ENCODE results near the gene JPT2.

JPT2 gene

DNA sequence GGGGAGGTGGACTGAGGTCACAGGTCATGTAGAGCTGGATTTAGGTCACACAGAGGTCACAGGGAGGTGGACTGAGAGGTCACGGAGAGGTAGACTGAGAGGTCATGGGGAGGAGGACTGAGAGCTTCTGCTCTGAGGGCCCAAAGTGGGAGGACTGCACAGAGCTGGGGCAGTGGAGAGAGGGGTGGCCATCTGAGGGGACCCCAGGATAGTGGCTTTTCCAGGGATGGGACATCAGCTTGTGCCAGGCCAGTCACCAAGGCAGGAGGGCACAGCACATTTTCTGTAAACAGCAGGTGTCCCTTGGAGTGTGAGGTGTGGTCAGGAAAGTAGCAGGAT, 26.1 kb upstream of the JPT2 start:
- no peak for DNase-seq (ENCODE audit: low read depth in 2 of 2)

DNA sequence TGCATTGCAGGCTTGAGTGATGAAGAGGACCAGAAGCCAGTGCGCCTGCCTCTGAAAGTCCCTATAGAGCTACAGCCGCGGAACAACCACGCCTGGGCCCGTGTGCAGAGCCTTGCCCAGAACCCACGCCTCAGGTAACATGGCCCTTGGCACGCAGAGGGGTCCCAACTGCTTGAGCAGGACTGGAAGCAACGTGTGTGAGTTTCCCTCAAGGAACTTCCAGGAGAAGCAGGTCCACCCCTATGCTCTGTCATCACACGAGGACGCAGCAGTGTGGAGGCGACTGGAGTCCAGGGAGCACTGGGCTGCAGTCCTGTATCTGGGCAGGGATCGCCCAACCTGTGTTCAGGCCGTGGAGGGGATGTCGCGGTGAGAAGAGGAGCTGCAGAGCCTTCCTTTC, 25.1 kb upstream of the JPT2 start:
- DNase-seq (ENCODE audit: low read depth in 2 of 2): no peak

- DNase-seq (ENCODE audit: low read depth in 2 of 2): no peak
Observed at GRCh38 chr16:1654505-1655268, 23.4 kb upstream of the JPT2 start.

DNA sequence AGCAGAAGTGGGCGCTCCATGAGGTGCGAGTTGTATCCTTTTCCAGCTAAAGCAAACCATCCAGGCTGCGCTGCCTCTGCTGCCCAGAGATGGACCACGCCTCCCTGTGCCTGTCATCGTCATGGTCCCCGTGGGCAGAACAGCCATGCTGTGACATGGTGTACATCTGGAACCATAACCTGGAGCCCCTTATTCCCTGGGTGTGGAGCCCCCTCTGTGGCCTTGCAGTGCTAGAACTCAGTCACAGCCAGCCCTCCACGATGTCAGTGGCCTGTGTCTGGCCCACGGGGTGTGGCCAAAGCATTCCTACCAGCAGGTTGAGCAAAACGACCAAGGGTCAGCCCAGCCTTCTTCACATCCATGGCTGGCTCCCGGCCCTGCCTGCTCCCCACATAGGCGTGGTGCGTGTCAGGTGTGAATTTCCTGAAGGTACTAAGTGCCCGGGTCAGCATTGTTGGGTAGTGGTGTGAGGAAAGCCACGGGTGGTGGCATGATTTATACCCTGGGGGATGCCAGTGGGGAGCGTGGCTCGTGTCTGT, 22.7 kb upstream of the JPT2 start:
- no peak for DNase-seq (ENCODE audit: low read depth in 2 of 2)

DNA sequence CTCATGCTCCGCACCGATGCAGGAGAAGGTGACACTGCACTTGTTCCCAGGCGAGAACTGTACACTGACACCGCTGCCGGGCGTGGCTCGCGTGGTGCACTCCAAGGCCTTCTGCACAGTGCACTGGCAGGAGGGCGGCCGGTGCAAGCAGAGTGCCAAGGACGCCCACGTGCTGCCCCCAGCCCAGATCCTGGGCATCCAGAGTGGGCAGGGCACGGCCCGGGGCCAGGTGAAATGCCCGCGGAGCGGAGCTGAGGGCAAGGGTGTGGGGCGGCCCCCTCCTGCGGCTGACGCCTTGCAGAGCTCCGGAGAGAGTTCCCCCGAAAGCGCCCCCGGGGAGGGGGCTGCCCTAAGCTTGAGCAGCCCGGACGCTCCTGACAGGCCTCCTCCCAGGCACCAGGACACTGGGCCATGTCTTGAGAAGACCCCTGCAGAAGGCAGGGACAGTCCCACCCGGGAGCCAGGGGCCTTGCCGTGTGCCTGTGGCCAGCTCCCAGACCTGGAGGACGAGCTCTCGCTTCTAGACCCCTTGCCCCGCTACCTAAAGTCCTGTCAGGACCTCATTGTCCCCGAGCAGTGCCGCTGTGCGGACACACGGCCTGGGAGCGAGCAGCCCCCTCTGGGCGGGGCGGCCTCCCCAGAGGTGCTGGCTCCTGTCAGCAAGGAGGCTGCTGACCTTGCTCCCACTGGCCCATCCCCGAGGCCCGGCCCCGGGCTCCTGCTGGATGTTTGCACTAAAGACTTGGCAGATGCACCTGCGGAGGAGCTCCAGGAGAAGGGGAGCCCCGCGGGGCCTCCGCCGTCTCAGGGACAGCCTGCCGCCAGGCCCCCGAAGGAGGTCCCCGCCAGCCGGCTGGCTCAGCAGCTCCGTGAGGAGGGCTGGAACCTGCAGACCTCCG, 21.9 kb upstream of the JPT2 start:
- DNase-seq (ENCODE audit: low read depth in 2 of 2): no peak

DNA sequence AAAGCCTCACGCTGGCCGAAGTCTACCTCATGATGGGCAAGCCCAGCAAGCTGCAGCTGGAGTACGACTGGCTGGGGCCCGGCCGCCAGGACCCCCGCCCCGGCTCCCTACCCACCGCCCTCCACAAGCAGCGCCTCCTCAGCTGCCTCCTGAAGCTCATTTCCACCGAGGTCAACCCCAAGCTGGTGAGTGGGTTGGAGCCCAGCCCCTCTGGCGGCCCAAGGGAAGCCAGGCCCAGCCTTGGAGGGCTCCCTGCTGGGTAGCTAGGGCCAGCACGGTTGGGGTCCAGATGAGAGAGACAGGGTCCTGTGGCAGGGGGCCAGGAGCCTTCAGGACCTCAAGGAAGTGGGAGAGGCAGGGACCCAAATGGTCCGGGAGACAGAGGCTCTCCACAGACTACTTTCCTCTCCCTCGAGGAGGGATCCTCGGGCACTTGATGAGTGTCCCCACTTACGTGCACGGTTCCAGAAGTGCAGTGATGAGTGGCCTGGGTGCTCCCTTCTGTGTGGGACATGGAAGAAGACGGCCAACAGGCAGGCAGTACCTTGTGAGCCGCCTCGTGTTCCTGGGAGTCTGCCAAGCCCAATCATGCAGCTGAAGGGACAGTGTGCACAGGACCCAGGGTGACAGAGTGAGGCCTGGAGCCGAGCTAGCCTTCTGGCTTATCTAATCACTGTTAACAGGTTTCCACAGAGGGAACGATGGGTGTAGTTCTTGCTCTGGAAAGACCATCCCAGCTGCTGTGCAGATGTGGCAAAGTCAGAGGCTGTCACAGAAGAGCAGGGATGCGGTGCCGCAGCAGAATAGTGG, 21.1 kb upstream of the JPT2 start:
- DNase-seq (ENCODE audit: low read depth in 2 of 2): no peak

DNA sequence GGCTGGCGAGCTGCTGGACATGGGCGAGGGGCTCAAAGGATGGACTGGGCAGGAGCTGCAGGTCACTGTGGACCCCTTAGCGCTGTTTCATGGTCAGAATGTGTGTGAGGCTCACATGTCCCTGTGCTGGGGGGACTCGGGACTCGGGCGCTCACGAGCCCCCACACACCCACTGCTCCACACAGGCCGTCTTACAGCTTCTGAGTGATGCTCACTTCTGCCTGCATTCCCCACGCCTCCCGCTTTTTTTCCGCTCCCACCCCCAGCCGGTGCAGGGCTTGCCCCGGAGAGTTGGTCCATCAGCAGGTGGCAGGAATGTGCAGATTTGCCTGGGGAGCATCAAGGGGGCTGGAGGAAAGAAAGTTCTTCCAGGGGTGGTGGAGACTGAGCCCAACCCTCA, 20.2 kb upstream of the JPT2 start:
- DNase-seq (ENCODE audit: low read depth in 2 of 2): no peak

DNA sequence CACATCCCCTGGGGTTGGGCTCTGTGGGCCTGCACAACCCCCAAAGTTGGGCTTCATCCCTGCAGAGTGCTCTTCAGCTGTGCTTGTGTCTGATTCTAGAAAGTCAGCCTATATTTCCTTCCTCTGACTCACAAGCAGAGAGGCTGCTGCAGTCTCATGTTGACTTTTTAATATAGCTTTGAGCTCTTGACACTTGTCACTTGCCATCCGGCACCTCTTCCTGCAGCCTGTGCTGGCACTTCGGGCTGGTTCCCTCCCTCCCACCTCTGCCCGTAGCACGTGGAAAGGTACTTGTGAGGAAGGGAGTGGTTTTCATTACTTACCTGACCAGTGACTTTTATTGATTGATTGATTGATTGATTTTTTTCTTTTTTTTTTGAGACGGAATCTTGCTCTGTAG, 19.0 kb upstream of the JPT2 start:
- no peak for DNase-seq (ENCODE audit: low read depth in 2 of 2)

DNA sequence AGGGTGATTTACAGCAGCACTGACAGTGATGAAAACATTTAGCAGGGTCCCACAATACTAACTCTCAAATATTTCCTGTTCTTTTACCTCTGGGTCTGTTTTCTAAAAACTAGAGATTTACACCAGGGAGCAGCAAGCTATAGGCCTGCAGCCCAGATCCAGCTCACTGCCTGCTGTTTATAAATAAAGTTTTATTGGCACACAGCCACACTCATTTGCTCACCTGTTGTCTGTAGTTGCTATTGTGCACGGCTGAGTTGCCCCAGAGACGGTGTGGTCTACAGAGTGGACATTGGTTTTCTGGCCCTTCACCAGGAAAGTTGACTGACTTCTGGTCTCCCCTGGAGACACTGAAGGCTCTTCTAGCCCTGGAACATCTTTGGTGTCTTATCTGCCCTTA, 16.3 kb upstream of the JPT2 start:
- DNase-seq (ENCODE audit: low read depth in 2 of 2): no peak

- no peak for DNase-seq (ENCODE audit: low read depth in 2 of 2)
Observed at GRCh38 chr16:1662543-1662942, 15.5 kb upstream of the JPT2 start.

GRCh38 chr16:1665829-1666228, 12.2 kb upstream of the JPT2 start:
- DNase-seq (ENCODE audit: low read depth in 2 of 2): no peak

DNA sequence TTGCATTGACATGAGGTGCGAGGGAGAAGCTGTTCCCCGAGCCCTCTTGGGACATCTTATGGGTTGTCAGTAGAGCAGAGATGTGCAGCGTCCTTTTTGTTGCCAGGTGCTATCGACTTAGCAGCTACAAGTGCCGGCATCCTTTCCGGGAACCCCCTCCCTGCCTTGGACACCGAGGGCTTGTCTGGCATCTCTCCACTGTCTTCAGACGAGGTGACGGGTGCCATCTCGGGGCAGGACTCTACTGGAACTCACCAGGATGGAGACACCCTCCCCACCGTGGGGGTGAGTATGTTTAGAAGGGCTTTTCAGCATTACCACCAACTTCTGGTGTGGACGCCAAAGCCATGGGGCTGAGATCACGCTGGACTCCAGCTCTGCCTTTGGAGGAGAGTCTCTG, 11.8 kb upstream of the JPT2 start:
- DNase-seq (ENCODE audit: low read depth in 2 of 2): no peak

DNA sequence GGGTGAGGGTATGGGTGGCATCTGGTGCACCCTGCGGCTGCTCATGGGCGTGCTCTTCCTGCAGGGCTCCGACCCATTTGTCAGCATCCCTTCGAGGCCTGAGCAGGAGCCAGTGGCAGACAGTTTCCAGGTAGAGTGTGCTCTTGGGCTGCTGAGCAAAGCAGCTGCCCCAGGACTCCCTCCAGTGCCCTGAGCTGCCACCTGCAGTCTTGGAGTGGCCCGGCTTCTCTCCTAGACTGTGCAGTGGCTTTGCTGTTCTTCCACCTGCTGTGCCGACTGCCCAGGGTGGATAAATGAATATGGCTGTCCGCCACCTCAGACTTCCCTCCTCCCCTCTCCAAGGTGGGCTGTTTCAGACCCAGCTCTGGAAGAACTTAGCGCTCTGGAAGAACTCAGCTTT, 10.8 kb upstream of the JPT2 start:
- DNase-seq (ENCODE audit: low read depth in 2 of 2): no peak

GRCh38 chr16:1667916-1668315, 10.2 kb upstream of the JPT2 start:
- DNase-seq (ENCODE audit: low read depth in 2 of 2): no peak

GRCh38 chr16:1668612-1669319, 9.3 kb upstream of the JPT2 start:
- DNase-seq (ENCODE audit: low read depth in 2 of 2): no peak

- no peak for DNase-seq (ENCODE audit: low read depth in 2 of 2)
Observed at GRCh38 chr16:1669698-1670097, 8.4 kb upstream of the JPT2 start.

GRCh38 chr16:1670371-1670770, 7.7 kb upstream of the JPT2 start:
- no peak for DNase-seq (ENCODE audit: low read depth in 2 of 2)

DNA sequence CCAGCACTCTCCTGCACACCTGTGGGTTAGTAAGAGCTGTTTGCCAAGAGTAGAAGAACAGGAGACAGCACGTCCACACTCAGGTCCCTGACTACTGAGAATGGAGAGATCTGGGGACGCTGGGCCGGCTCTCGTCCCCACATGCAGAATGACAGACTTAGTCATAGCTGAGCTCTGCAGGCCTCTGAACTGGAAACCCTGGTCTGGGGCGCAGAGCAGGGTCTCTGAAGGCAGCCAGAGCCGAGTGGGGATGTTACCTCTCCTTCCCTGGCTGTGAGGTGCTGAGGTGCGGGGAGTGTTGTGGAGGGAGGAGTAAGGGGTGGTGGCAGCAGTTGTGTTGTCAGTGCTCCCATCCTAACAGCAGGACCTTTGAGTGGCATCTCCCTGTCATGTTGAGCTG, 7.2 kb upstream of the JPT2 start:
- DNase-seq (ENCODE audit: low read depth in 2 of 2): no peak

GRCh38 chr16:1673424-1674151, 4.5 kb upstream of the JPT2 start:
- DNase-seq (ENCODE audit: low read depth in 2 of 2): no peak

DNA sequence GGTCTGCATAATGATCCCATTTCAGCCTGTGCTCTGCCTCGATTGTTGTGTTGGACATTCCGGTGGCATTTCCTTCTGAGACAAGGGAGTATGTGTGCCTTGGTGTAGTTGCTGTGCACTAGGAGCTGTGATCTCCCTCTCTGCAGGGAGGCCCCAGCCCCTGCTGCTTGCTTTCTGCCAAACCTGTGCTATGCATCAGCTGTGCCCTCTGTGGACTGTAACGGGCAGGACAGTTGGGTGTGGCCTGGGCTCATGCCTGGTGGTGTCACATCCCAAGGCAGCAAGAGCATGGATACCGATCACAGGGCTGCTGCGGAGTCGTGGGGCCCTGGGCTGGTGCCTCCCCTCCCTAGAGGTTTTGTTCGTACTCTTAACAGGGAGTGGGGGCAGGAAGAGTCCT, 3.8 kb upstream of the JPT2 start:
- no peak for DNase-seq (ENCODE audit: low read depth in 2 of 2)
